Urinary bladder (tissue), 4 donors: ENCODE results near the gene METTL2A. TPM values are rescaled to one million over a fixed set of nuclear protein-coding genes. Genes with fewer than 3 reads are reported as not detected.
"Not testable (repeated sequence)": the region's sequence is repeated elsewhere in the genome, so short reads cannot be mapped to it uniquely, and the experiment has no call there.

Source experiments
- DNase-seq: peaks from one replicate; pipeline ENCODE4 v3.0.0-alpha.2; 2015; ENCODE audit errors: extremely low spot score
- H3K27ac ChIP-seq: one replicate; pipeline ENCODE4 v1.5.1; 2013; ENCODE audit warnings: low read depth, mild to moderate bottlenecking, moderate library complexity
- H3K36me3 ChIP-seq: one replicate; pipeline ENCODE4 v1.6.1; 2013; ENCODE audit warnings: mild to moderate bottlenecking, moderate library complexity; ENCODE audit not compliant: insufficient read depth
- H3K4me1 ChIP-seq: one replicate; pipeline ENCODE4 v1.6.1; 2013; ENCODE audit warnings: mild to moderate bottlenecking, moderate library complexity; ENCODE audit not compliant: insufficient read depth
- H3K4me3 ChIP-seq: one replicate; pipeline ENCODE4 v1.5.1; 2013; ENCODE audit warnings: low read depth, low read length
- WGBS: extraction: QIAGEN DNeasy Blood & Tissue Kit; methylation state at CpG from one replicate; pipeline ENCODE4 v1.1.7; 2013; 5-methylcytosine and 5-hydroxymethylcytosine counted together
- polyA plus RNA-seq: library from polyadenylated mRNA; stranded (reverse); fragments of 200-250 nt; gene quantifications from one replicate; pipeline ENCODE4 v1.2.3, GENCODE V29; 2013
- total RNA-seq: library from RNA; depleted of rRNA; stranded (reverse); fragments of >200 nt; gene quantifications from one replicate; pipeline ENCODE4 v1.2.3, GENCODE V29; 2014
- donor health status: healthy with polysubstance abuse.
- donor health status: healthy.

Gene METTL2A
- 24.3 TPM for total RNA-seq
- 10.3 TPM for polyA plus RNA-seq

GRCh38 chr17:62423647-62424461 lies at the start of gene METTL2A:
Gene METTL2A, plus strand, starts transcription at chr17:62423897. Its CDS starts 6 bp downstream, at chr17:62423903.
- WGBS, result under 1% methylated on average over 58 of the region's 58 CpGs
- peak; percentile 85 for DNase-seq
- Histone ChIP-seq H3K4me3 (peak within 1 kb of the TSS; percentile 57), H3K27ac (peak within 1 kb of the TSS; percentile 45)
- not testable (repeated sequence) for H3K4me1 ChIP-seq, H3K36me3 ChIP-seq

- Histone ChIP-seq H3K36me3 (no peaks in the 10 kb centered on the region), H3K27ac (no peak within 1 kb of the TSS), H3K4me1 (no peaks in the 10 kb centered on the region), H3K4me3 (no peak within 1 kb of the TSS)
- DNase-seq, result no peak
- WGBS, result 84% methylated on average over 3 of the region's 3 CpGs
These were observed 43.4 kb upstream of the METTL2A start, which contains the start of gene EFCAB3 for GRCh38 chr17:62380253-62380652. Gene EFCAB3, plus strand, starts transcription at chr17:62380553. Its CDS starts 2,427 bp downstream, at chr17:62382980.

- Histone ChIP-seq H3K27ac (no peak overlapping the region), H3K36me3 (no peaks in the 10 kb centered on the region), H3K4me1 (no peaks in the 10 kb centered on the region), H3K4me3 (no peak overlapping the region)
- no peak for DNase-seq
- 87% methylated on average over 18 of the region's 18 CpGs for WGBS
These were observed 42.1 kb upstream of the METTL2A start for GRCh38 chr17:62381561-62381960.

GRCh38 chr17:62388856-62389255 lies 34.8 kb upstream of the METTL2A start:
- Histone ChIP-seq H3K27ac (no peak overlapping the region), H3K36me3 (no peaks in the 10 kb centered on the region), H3K4me3 (no peak overlapping the region), H3K4me1 (no peaks in the 10 kb centered on the region)
- WGBS, result 57% methylated on average over 1 of the region's 1 CpG
- DNase-seq, result no peak

GRCh38 chr17:62392908-62393307 lies 30.8 kb upstream of the METTL2A start:
- 91% methylated on average over 1 of the region's 1 CpG for WGBS
- Histone ChIP-seq H3K27ac (no peak overlapping the region), H3K36me3 (no peaks in the 10 kb centered on the region), H3K4me1 (no peaks in the 10 kb centered on the region), H3K4me3 (no peak overlapping the region)
- DNase-seq, result no peak

- WGBS, result 88% methylated on average over 1 of the region's 1 CpG
- Histone ChIP-seq H3K4me3 (no peak overlapping the region), H3K27ac (no peak overlapping the region), H3K4me1 (no peaks in the 10 kb centered on the region), H3K36me3 (no peaks in the 10 kb centered on the region)
- DNase-seq, result no peak
These were observed 24.8 kb upstream of the METTL2A start for GRCh38 chr17:62398891-62399290.

- WGBS, result 21% methylated on average over 2 of the region's 2 CpGs
- H3K27ac ChIP-seq, result no peak overlapping the region
- no peak for DNase-seq
- H3K36me3 ChIP-seq, result no peaks in the 10 kb centered on the region
- no peaks in the 10 kb centered on the region for H3K4me1 ChIP-seq
- no peak overlapping the region for H3K4me3 ChIP-seq
These were observed 18.2 kb upstream of the METTL2A start for GRCh38 chr17:62405451-62405850.

- H3K4me3 ChIP-seq, DNase-seq, H3K36me3 ChIP-seq, H3K27ac ChIP-seq, H3K4me1 ChIP-seq: not testable (repeated sequence)
- 91% methylated on average over 1 of the region's 1 CpG for WGBS
These were observed 10.6 kb upstream of the METTL2A start for GRCh38 chr17:62413090-62413489.

- not testable (repeated sequence) for DNase-seq, H3K4me3 ChIP-seq, H3K36me3 ChIP-seq, H3K27ac ChIP-seq, H3K4me1 ChIP-seq
- 76% methylated on average over 1 of the region's 2 CpGs for WGBS
These were observed 2.5 kb downstream of the METTL2A start for GRCh38 chr17:62426214-62426613.

- whole genome bisulfite sequencing, result 93% methylated on average over 4 of the region's 4 CpGs
These were observed 11.6 kb downstream of the METTL2A start for GRCh38 chr17:62435251-62435650.

GRCh38 chr17:62441181-62441580 lies 17.5 kb downstream of the METTL2A start:
- not testable (repeated sequence) for H3K36me3 ChIP-seq, H3K4me1 ChIP-seq, H3K4me3 ChIP-seq, DNase-seq, H3K27ac ChIP-seq
- WGBS, result 97% methylated on average over 6 of the region's 6 CpGs

More at GRCh38 chr17:62435251-62435650, 11.6 kb downstream of the METTL2A start:
- H3K4me1 ChIP-seq, DNase-seq, H3K4me3 ChIP-seq, H3K36me3 ChIP-seq, H3K27ac ChIP-seq: not testable (repeated sequence)

- no peak overlapping the region for H3K27ac ChIP-seq
- no peak for DNase-seq
- H3K4me3 ChIP-seq, result no peak overlapping the region
- H3K4me1 ChIP-seq, result no peaks in the 10 kb centered on the region
- whole genome bisulfite sequencing, result 96% methylated on average over 4 of the region's 4 CpGs
- peaks cover 8% of the 10 kb centered on the region for H3K36me3 ChIP-seq
These were observed 20.4 kb downstream of the METTL2A start for GRCh38 chr17:62444063-62444462.

- H3K27ac ChIP-seq, H3K36me3 ChIP-seq, DNase-seq, H3K4me3 ChIP-seq, H3K4me1 ChIP-seq: not testable (repeated sequence)
- 87% methylated on average over 4 of the region's 4 CpGs for WGBS
These were observed 22.1 kb downstream of the METTL2A start for GRCh38 chr17:62445791-62446190.

- H3K4me3 ChIP-seq, H3K36me3 ChIP-seq, DNase-seq, H3K27ac ChIP-seq, H3K4me1 ChIP-seq: not testable (repeated sequence)
- 91% methylated on average over 4 of the region's 4 CpGs for WGBS
These were observed 28.5 kb downstream of the METTL2A start for GRCh38 chr17:62452195-62452594.
